ENCODE data around the gene FHIT. TPM values are rescaled to one million over a fixed set of nuclear protein-coding genes. Genes with fewer than 3 reads are reported as not detected.

Gene FHIT
- polyA plus RNA-seq, 1 experiment: 0.11 TPM

GRCh38 chr3:59872128-59872527 lies 1379.1 kb downstream of the FHIT start:
- H3K4me3 ChIP-seq (ENCODE audit: low read depth, low read length): no peak overlapping the region
- no peaks in the 10 kb centered on the region for H3K36me3 ChIP-seq (ENCODE audit: control insufficient read depth, insufficient read depth, low read length)
- no peaks in the 10 kb centered on the region for H3K27me3 ChIP-seq (ENCODE audit: control insufficient read depth, insufficient read depth, low read length)
- ChIA-PET POLR2A (no interaction called here), CTCF (no interaction called here)
- no peak for DNase-seq (ENCODE audit: low read depth)
- no peak for TF ChIP-seq CTCF (IDR thresholded peaks at IDR 0.05; ENCODE audit: insufficient read depth, low read depth, low read length)

GRCh38 chr3:59867185-59868002 lies 1383.9 kb downstream of the FHIT start:
- CTCF ChIA-PET: interaction anchor here (0.6 kb wide), 1 partner anchor 207 kb away, joined by 3 read pairs; no protein-coding TSS in a partner anchor
- Histone ChIP-seq H3K36me3 (ENCODE audit: control insufficient read depth, insufficient read depth, low read length) (no peaks in the 10 kb centered on the region), H3K4me3 (ENCODE audit: low read depth, low read length) (no peak overlapping the region), H3K27me3 (ENCODE audit: control insufficient read depth, insufficient read depth, low read length) (no peaks in the 10 kb centered on the region)
- no peak for DNase-seq (ENCODE audit: low read depth)
- no peak for TF ChIP-seq CTCF (IDR thresholded peaks at IDR 0.05; ENCODE audit: insufficient read depth, low read depth, low read length)
- POLR2A ChIA-PET: no interaction called here

- ChIA-PET CTCF (interaction anchor here (1.1 to 1.2 kb wide), 2 partner anchors 8 to 291 kb away, joined by 3 to 4 read pairs; no protein-coding TSS in a partner anchor), POLR2A (no interaction called here)
- no peak overlapping the region for H3K4me3 ChIP-seq (ENCODE audit: low read depth, low read length)
- TF ChIP-seq CTCF (IDR thresholded peaks at IDR 0.05; ENCODE audit: insufficient read depth, low read depth, low read length): no peak
- H3K27me3 ChIP-seq (ENCODE audit: control insufficient read depth, insufficient read depth, low read length): no peaks in the 10 kb centered on the region
- no peaks in the 10 kb centered on the region for H3K36me3 ChIP-seq (ENCODE audit: control insufficient read depth, insufficient read depth, low read length)
- DNase-seq (ENCODE audit: low read depth): no peak
Measured at GRCh38 chr3:59866076-59866475, 1385.2 kb downstream of the FHIT start.

- ChIA-PET CTCF (interaction anchor here (1.1 to 1.2 kb wide), 2 partner anchors 8 to 290 kb away, joined by 3 to 4 read pairs; no protein-coding TSS in a partner anchor), POLR2A (no interaction called here)
- Histone ChIP-seq H3K4me3 (ENCODE audit: low read depth, low read length) (no peak overlapping the region), H3K27me3 (ENCODE audit: control insufficient read depth, insufficient read depth, low read length) (no peaks in the 10 kb centered on the region), H3K36me3 (ENCODE audit: control insufficient read depth, insufficient read depth, low read length) (no peaks in the 10 kb centered on the region)
- no peak for DNase-seq (ENCODE audit: low read depth)
- no peak for TF ChIP-seq CTCF (IDR thresholded peaks at IDR 0.05; ENCODE audit: insufficient read depth, low read depth, low read length)
Measured at GRCh38 chr3:59865351-59865750, 1385.9 kb downstream of the FHIT start.

- ChIA-PET CTCF (no interaction called here), POLR2A (no interaction called here)
- DNase-seq (ENCODE audit: low read depth): no peak
- no peak overlapping the region for H3K4me3 ChIP-seq (ENCODE audit: low read depth, low read length)
- H3K27me3 ChIP-seq (ENCODE audit: control insufficient read depth, insufficient read depth, low read length): no peaks in the 10 kb centered on the region
- no peak for TF ChIP-seq CTCF (IDR thresholded peaks at IDR 0.05; ENCODE audit: insufficient read depth, low read depth, low read length)
- H3K36me3 ChIP-seq (ENCODE audit: control insufficient read depth, insufficient read depth, low read length): no peaks in the 10 kb centered on the region
Measured at GRCh38 chr3:59862686-59863085, 1388.6 kb downstream of the FHIT start.

Measured in BJ (cell line).